Neuronal stem cell (in vitro differentiated cells): ENCODE results near the gene ADAM22.

Experiments used
- DNase-seq: peaks from one replicate; pipeline ENCODE4 v3.0.0-alpha.2; 2013; ENCODE audit warnings: low spot score
- H2AFZ ChIP-seq: one replicate; pipeline ENCODE4 v1.6.1; 2013; ENCODE audit warnings: mild to moderate bottlenecking, low read length, inconsistent platforms
- H2AK5ac ChIP-seq: 2 replicates; pipeline ENCODE4 v1.6.1; 2013; ENCODE audit warnings: low read depth, mild to moderate bottlenecking, inconsistent platforms, low read length, moderate library complexity, mixed read lengths
- H2BK120ac ChIP-seq: 2 replicates; pipeline ENCODE4 v1.6.1; 2013; ENCODE audit warnings: low read depth, mild to moderate bottlenecking, inconsistent platforms, low read length, moderate library complexity, mixed read lengths
- H2BK12ac ChIP-seq: one replicate; pipeline ENCODE4 v1.6.1; 2013; ENCODE audit warnings: low read length, inconsistent platforms
- H2BK15ac ChIP-seq: 2 replicates; pipeline ENCODE4 v1.6.1; 2013; ENCODE audit warnings: mild to moderate bottlenecking, low read length, inconsistent platforms, mixed read lengths
- H2BK5ac ChIP-seq: one replicate; pipeline ENCODE4 v1.6.1; 2013; ENCODE audit warnings: inconsistent platforms, mild to moderate bottlenecking, low read length, moderate library complexity
- H3K14ac ChIP-seq: one replicate; pipeline ENCODE4 v1.6.1; 2013; ENCODE audit warnings: low read length, inconsistent platforms
- H3K18ac ChIP-seq: 2 replicates; pipeline ENCODE4 v1.6.1; 2013; ENCODE audit warnings: low read length, inconsistent platforms
- H3K23ac ChIP-seq: 2 replicates; pipeline ENCODE4 v1.6.1; 2013; ENCODE audit warnings: low read depth, mild to moderate bottlenecking, mixed read lengths, low read length, inconsistent platforms; ENCODE audit not compliant: poor library complexity
- H3K27ac ChIP-seq: replicated peaks from 3 replicates; pipeline ENCODE4 v1.5.1; 2013; ENCODE audit warnings: low read length, inconsistent platforms
- H3K27me3 ChIP-seq, 3 experiments: 2 replicates each; pipeline ENCODE4 v1.6.1; 2013; ENCODE audit warnings: low read length in 3 of 3, mild to moderate bottlenecking in 2 of 3, inconsistent platforms in 1 of 3, low read depth in 1 of 3, mixed read lengths in 1 of 3, moderate library complexity in 1 of 3; ENCODE audit not compliant: control insufficient read depth in 3 of 3, insufficient read depth in 3 of 3
- H3K36me3 ChIP-seq, 2 donors: replicated peaks in 1 of 2; 2 replicates each; pipeline ENCODE4 v1.6.1; 2013; ENCODE audit warnings: low read length in 2 of 2; ENCODE audit not compliant: control insufficient read depth in 2 of 2, insufficient read depth in 2 of 2
- H3K4ac ChIP-seq: 2 replicates; pipeline ENCODE4 v1.6.1; 2013; ENCODE audit warnings: inconsistent platforms, mild to moderate bottlenecking, low read length, moderate library complexity
- H3K4me1 ChIP-seq, 2 donors: 1 replicate in 1 of 2; 2 replicates in 1 of 2; pipeline ENCODE4 v1.6.1; 2013; ENCODE audit warnings: low read length in 2 of 2, low read depth in 1 of 2; ENCODE audit not compliant: control insufficient read depth in 2 of 2, insufficient read depth in 1 of 2
- H3K4me2 ChIP-seq: one replicate; pipeline ENCODE4 v1.6.1; 2013; ENCODE audit warnings: mild to moderate bottlenecking, low read length, inconsistent platforms; ENCODE audit not compliant: insufficient read depth, poor library complexity, severe bottlenecking
- H3K4me3 ChIP-seq, 2 donors: 2 replicates each; pipeline ENCODE4 v1.5.1; 2013; ENCODE audit warnings: low read length in 2 of 2, mild to moderate bottlenecking in 2 of 2, inconsistent platforms in 1 of 2, moderate library complexity in 1 of 2
- H3K79me1 ChIP-seq: one replicate; pipeline ENCODE4 v1.6.1; 2013; ENCODE audit warnings: low read depth, mild to moderate bottlenecking, inconsistent platforms, low read length, moderate library complexity
- H3K9ac ChIP-seq: one replicate; pipeline ENCODE4 v1.6.1; 2013; ENCODE audit warnings: mild to moderate bottlenecking, low read depth, low read length, inconsistent platforms; ENCODE audit not compliant: poor library complexity
- H3K9me3 ChIP-seq, 2 donors: replicated peaks in 1 of 2; 2 replicates each; pipeline versions ENCODE3 to v1.6.1; 2013; ENCODE audit warnings: low read length in 2 of 2, mild to moderate bottlenecking in 2 of 2, inconsistent platforms in 1 of 2, low read depth in 1 of 2, mixed read lengths in 1 of 2, moderate library complexity in 1 of 2; ENCODE audit not compliant: control insufficient read depth in 2 of 2, insufficient read depth in 1 of 2
- H4K8ac ChIP-seq: one replicate; pipeline ENCODE4 v1.6.1; 2013; ENCODE audit warnings: low read depth, mild to moderate bottlenecking, inconsistent platforms, low read length, moderate library complexity
- H4K91ac ChIP-seq: one replicate; pipeline ENCODE4 v1.6.1; 2013; ENCODE audit warnings: low read length, low read depth, mild to moderate bottlenecking, inconsistent platforms; ENCODE audit not compliant: poor library complexity
- WGBS, 2 donors: extraction: QIAGEN DNeasy Blood & Tissue Kit; methylation state at CpG; one replicate each; pipeline ENCODE4 v1.1.7; 2013; ENCODE audit warnings: missing lambda C conversion rate in 2 of 2, mixed read lengths in 1 of 2; ENCODE audit not compliant: insufficient read length in 2 of 2, insufficient replicate concordance in 1 of 2; ENCODE audit errors: extremely low coverage in 2 of 2; 5-methylcytosine and 5-hydroxymethylcytosine counted together

The ADAM22 gene

GRCh38 chr7:88091988-88092675 lies 158.1 kb downstream of the ADAM22 start:
- H3K27ac ChIP-seq, result no peak overlapping the region
- no peak for DNase-seq
- H2BK12ac ChIP-seq, result no peak overlapping the region
- H3K14ac ChIP-seq, result no peak overlapping the region
- H3K4me1 ChIP-seq, result peaks cover 0 to 8% of the 10 kb centered on the region in 2 donors
- H3K4ac ChIP-seq, result no peak overlapping the region
- H4K91ac ChIP-seq, result no peak overlapping the region
- no peak overlapping the region for H3K4me2 ChIP-seq
- H2AK5ac ChIP-seq, result no peak overlapping the region
- no peak overlapping the region for H2BK5ac ChIP-seq
- no peak overlapping the region for H4K8ac ChIP-seq
- H2BK15ac ChIP-seq, result no peak overlapping the region
- H3K36me3 ChIP-seq, result no peaks in the 10 kb centered on the region
- H3K9me3 ChIP-seq, result no peaks in the 10 kb centered on the region
- no peak overlapping the region for H3K4me3 ChIP-seq
- no peaks in the 10 kb centered on the region for H3K27me3 ChIP-seq
- no peak overlapping the region for H3K23ac ChIP-seq
- no peak overlapping the region for H3K9ac ChIP-seq
- H3K79me1 ChIP-seq, result no peaks in the 10 kb centered on the region
- no peak overlapping the region for H3K18ac ChIP-seq
- no peak overlapping the region for H2AFZ ChIP-seq
- no CpG with 5 or more reads among the region's 3 CpGs for WGBS, 2 donors
- H2BK120ac ChIP-seq, result no peak overlapping the region

GRCh38 chr7:88092676-88092999 lies 158.6 kb downstream of the ADAM22 start:
- no peak overlapping the region for H3K23ac ChIP-seq
- H2BK15ac ChIP-seq, result no peak overlapping the region
- no peak overlapping the region for H3K27ac ChIP-seq
- no peak overlapping the region for H3K4ac ChIP-seq
- H2BK120ac ChIP-seq, result no peak overlapping the region
- no peak overlapping the region for H3K4me3 ChIP-seq
- no peaks in the 10 kb centered on the region for H3K9me3 ChIP-seq
- H2AFZ ChIP-seq, result no peak overlapping the region
- no peaks in the 10 kb centered on the region for H3K27me3 ChIP-seq
- H2BK12ac ChIP-seq, result no peak overlapping the region
- H4K8ac ChIP-seq, result no peak overlapping the region
- H3K18ac ChIP-seq, result no peak overlapping the region
- H2AK5ac ChIP-seq, result no peak overlapping the region
- H3K4me1 ChIP-seq, result peaks cover 0 to 8% of the 10 kb centered on the region in 2 donors
- H3K4me2 ChIP-seq, result no peak overlapping the region
- no peak for DNase-seq
- H3K79me1 ChIP-seq, result no peaks in the 10 kb centered on the region
- no peaks in the 10 kb centered on the region for H3K36me3 ChIP-seq
- H2BK5ac ChIP-seq, result no peak overlapping the region
- no peak overlapping the region for H4K91ac ChIP-seq
- no peak overlapping the region for H3K14ac ChIP-seq
- H3K9ac ChIP-seq, result no peak overlapping the region

GRCh38 chr7:88101769-88102168 lies 167.7 kb downstream of the ADAM22 start:
- Histone ChIP-seq H3K27ac (no peak overlapping the region), H2BK12ac (no peak overlapping the region), H3K18ac (no peak overlapping the region), H3K4me1 (no peaks in the 10 kb centered on the region), H4K8ac (no peak overlapping the region), H2BK120ac (no peak overlapping the region), H2AK5ac (no peak overlapping the region), H3K4ac (no peak overlapping the region), H3K4me2 (no peak overlapping the region), H3K23ac (no peak overlapping the region), H3K14ac (no peak overlapping the region), H2BK15ac (no peak overlapping the region), H3K79me1 (no peaks in the 10 kb centered on the region), H2BK5ac (no peak overlapping the region), H3K36me3 (no peaks in the 10 kb centered on the region), H3K4me3 (no peak overlapping the region), H3K9ac (no peak overlapping the region), H4K91ac (no peak overlapping the region), H3K27me3 (no peaks in the 10 kb centered on the region), H2AFZ (no peak overlapping the region), H3K9me3 (no peaks in the 10 kb centered on the region)
- DNase-seq, result no peak
- no CpG with 5 or more reads among the region's 1 CpG for WGBS, 2 donors

GRCh38 chr7:88102675-88103074 lies 168.6 kb downstream of the ADAM22 start:
- Histone ChIP-seq H3K18ac (no peak overlapping the region), H2AFZ (no peak overlapping the region), H2BK5ac (no peak overlapping the region), H2BK12ac (no peak overlapping the region), H4K91ac (no peak overlapping the region), H3K9ac (no peak overlapping the region), H3K27ac (no peak overlapping the region), H3K36me3 (no peaks in the 10 kb centered on the region), H3K4ac (no peak overlapping the region), H3K9me3 (no peaks in the 10 kb centered on the region), H3K14ac (no peak overlapping the region), H3K79me1 (no peaks in the 10 kb centered on the region), H3K4me2 (no peak overlapping the region), H4K8ac (no peak overlapping the region), H3K27me3 (no peaks in the 10 kb centered on the region), H2BK15ac (no peak overlapping the region), H2BK120ac (no peak overlapping the region), H2AK5ac (no peak overlapping the region), H3K23ac (no peak overlapping the region), H3K4me3 (no peak overlapping the region), H3K4me1 (no peaks in the 10 kb centered on the region)
- no CpG with 5 or more reads among the region's 1 CpG for WGBS, 2 donors
- no peak for DNase-seq
